GM21526 (cell line): ENCODE results near the gene PPFIBP2.
A peak's percentile ranks its signal among the peaks of the same experiment; 100 is the strongest.

ENCODE experiments used
- ATAC-seq: cut with Tn5 transposase; IDR thresholded peaks from one replicate; pipeline ENCODE4 v1.9.1; 2021; ENCODE audit warnings: moderate library complexity; ENCODE audit not compliant: unreplicated experiment, low FRiP score

PPFIBP2 gene

DNA sequence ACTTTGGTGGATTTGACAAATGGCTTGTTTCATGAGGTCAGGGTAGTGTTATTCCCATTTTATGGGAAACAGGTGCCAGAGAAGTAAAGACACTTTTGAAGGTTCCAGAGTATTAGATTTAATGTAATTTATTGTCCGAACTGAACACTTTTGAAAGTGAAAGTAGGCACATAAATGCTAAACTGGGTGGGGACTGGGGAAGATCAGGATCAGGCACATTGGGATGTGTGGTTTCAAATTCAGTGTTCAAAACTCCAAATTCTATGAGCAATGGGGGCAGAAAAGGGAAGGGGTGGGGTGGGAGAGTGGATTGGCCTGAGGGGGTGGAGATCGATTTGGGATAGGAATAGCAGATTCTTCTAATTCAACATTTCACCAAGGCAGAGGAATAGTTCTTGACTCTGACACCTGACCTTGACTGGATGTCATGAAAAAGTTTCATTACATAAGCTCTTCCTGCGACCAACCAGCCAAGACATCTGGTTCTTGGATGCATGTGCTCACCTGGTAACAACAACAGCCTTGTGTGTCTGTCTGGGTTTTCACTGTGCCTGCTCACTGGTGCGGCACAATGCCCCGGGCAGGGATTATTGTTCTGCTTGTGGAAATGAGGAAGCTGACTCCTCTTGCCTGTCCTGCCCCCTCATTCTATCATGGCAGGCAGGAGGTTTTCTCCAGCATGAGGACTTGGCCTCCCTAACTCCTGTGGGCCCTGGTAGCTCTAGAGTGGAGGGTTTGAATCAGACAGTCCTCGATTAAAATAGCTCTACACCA is 10.8 kb downstream of the PPFIBP2 start:
- no peak for ATAC-seq

- no peak for ATAC-seq
Observed at GRCh38 chr11:7525424-7525823, 11.6 kb downstream of the PPFIBP2 start.

GRCh38 chr11:7527029-7527428 is 13.2 kb downstream of the PPFIBP2 start:
- ATAC-seq, result peak; percentile 39

DNA sequence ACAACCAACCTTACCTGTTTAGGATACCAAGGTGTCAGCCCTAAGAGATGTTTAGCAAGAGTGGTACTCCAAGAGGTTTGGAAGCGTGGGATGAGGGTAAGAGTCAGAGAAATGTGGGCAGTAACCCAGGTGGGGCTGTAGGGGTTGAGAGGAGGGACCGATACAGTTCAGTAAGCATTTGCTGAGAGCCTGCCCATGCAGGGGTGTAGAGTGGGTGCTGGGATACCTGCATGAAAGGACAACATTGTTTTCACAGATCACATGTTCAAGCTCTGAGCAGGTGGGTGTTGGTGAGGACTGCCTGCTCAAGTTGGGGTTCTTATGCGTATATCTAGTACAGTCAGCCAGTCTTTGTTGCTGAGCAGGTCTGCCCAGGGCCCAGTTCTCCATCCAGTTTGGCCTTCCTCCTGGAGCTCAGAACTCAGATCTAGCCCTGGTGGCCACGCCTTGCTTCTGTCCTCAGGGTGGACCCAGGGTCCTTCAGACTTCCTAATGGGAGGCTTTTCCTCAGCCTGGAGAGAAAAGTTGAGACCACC is 14.8 kb downstream of the PPFIBP2 start:
- ATAC-seq, result no peak

- ATAC-seq, result no peak
Observed at GRCh38 chr11:7530013-7530640, 16.3 kb downstream of the PPFIBP2 start.

GRCh38 chr11:7531011-7531410 is 17.2 kb downstream of the PPFIBP2 start:
- no peak for ATAC-seq

DNA sequence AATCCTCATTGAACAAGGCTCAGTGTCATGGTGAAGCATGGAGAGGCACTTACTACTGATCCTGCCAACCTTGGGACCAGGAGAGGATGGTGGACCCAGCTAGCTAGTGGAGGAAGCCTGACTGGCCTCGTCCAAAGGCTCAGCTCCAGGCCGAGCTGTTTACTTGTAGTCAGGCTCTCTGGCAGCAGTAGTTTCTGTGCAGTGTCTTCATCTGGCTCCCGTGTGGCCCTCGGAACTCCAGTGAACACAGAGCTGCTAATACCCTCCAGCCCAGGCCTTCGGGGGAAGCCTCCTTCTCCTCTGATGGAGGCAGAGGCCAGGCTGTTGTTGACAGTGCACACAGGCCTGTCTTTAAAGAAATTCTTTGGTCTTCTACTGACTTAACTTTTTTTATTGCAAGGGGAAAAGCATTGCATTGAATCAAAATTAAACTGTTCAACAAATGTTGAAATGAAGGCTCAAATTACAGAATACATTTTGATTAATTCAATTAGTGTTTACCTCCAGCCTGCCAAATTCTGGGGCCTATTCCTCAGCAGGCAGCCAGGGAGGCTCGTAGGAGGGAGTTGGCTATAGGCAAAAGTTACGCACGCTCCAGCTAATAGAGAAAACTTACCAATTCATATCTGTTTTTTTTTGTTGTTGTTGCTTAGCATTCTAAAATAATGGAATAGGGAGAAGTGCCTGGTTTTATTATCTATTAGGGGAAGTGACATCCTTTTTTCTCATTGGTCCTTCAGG is 18.8 kb downstream of the PPFIBP2 start:
- ATAC-seq, result no peak

DNA sequence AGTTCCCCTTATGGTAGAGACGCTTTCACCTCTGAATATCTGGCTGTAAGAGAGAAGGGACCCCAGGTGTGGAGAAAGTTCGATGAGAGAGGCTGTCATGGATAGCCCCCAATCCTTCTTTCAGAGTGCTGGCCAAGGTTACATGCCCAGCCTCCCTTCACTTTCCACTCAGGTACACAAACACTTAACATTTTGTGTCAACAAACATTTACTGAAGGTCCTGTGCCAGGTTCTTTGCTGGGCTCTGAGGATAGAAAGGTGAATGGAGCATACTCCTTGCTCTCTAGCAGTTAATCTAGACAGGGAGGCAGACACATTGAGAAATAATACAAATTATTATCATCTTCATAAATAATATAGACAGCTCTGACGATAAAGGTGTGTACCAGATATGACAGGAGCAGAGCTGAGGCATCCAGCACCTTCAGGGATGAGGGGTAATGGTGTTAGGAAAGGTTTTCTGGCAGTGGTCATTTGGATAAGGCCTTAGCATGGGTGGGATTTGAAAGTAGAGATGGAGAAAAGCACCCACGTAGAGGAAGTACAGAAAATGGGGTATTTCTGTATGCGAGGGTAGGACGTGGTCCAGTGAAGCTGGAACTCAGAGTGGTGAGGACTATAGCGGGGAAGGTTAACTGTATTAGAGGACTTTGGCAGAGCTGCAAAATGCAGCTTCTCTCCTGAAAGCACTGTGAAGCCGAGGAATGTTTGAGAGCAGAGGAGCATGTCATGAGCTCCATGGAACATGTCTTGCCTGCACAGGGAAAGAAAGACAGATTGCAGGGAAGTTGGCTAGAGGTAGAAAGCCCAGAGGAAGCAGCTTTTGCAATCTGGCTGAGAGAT is 19.6 kb downstream of the PPFIBP2 start:
- peak; percentile 30 for ATAC-seq

GRCh38 chr11:7534042-7534378 is 20.2 kb downstream of the PPFIBP2 start:
- peak; percentile 54 for ATAC-seq

GRCh38 chr11:7536100-7536499 is 22.3 kb downstream of the PPFIBP2 start:
- no peak for ATAC-seq

DNA sequence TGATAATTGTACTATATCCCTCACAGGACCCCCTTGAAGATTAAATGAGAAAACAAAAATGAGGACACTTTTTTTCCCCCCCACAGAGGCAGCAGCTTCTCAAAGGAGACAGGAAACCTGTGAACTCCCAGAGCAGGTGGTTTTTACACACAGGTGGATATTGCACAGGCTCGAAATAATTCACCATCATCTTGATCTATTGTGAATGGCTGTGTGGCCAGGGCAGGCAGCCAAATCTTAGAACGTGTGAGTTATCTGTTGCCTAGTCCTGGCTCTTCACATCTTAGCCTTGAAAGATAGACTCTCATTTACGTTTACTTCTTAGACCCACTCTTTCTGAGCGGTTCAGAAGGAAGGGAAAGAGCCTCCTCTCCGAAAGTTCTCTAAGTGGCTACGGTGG is 23.5 kb downstream of the PPFIBP2 start:
- ATAC-seq, result no peak

- ATAC-seq, result no peak
Observed at GRCh38 chr11:7538031-7538430, 24.2 kb downstream of the PPFIBP2 start.

- no peak for ATAC-seq
Observed at GRCh38 chr11:7538466-7539454, 25.0 kb downstream of the PPFIBP2 start.

DNA sequence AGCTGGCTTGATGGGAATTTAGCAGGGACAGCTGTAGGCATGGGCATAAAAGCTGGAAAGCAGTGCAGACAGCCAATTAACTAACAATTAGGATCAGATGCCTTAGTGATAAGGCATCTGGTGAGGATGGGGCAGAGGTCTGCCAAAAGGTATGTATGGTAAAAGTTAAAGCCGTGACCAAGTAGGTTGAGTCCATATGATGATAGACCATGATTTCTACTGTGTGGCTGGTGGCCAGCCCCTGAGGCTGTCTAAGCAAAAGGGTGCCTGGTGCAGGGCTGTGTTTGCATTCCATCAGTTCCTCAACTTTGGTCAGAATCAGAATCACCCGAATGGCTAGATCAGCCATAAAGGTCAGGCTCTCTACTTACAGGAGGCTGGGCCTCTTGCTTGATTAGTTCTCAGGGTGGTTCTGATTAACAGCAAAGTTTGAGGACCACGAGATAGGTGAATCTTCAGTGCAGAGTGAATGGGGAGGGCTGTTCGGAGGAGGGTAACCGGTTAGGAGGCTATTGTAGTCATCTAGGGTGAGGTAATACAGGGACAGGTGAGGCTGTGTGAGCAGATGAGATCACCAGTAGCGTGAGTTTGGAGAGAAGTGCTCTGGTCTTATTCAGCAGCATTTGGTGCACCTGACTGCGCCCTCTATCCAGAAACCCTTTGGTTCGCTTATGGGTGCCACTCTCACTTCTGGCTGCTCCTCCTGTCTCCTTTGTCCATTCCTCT is 27.2 kb downstream of the PPFIBP2 start:
- ATAC-seq, result no peak

DNA sequence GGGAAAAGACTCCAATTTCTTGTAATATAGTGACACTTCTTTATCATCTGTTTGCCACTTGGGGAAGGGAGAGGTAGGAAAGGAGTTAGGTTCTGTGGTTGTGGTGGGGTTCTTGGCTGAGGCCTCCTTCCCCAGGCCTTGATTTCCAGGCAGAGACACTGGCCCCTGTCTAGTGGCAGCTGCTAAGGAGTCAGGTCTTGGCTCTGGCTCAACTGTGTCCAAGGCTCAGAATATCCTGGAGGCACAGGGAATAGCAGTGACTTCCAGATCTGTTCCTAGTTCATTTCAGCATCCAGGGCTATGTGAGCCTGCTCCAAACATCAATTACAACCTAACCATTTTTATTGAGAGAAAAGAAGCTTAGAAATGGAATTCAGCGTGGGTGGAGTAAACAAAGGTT is 29.5 kb downstream of the PPFIBP2 start:
- no peak for ATAC-seq

GRCh38 chr11:7544021-7544420 is 30.2 kb downstream of the PPFIBP2 start:
- ATAC-seq, result no peak

- no peak for ATAC-seq
Observed at GRCh38 chr11:7545611-7546010, 31.8 kb downstream of the PPFIBP2 start.

DNA sequence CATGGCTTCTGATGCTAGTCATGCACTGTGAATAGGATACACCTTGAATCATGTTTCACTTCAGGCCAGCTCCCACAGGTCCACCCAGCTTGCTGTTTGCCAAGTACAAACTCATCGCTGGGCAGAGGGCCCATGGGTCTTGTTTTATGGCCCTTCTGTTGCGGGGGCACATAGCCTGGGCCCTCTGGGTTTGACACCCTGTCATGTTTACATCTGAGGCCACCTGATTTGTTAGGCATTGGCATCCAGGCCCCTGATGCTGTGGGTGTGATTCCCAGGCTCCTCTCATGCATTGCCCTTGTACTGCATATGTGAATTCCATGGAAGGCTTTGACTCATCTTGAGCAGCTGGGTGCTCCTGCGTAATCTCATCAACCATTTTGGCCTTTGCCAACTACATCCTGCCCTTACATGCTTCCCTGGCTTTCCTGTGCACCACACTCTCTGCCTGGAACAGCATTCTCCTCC is 32.6 kb downstream of the PPFIBP2 start:
- no peak for ATAC-seq

DNA sequence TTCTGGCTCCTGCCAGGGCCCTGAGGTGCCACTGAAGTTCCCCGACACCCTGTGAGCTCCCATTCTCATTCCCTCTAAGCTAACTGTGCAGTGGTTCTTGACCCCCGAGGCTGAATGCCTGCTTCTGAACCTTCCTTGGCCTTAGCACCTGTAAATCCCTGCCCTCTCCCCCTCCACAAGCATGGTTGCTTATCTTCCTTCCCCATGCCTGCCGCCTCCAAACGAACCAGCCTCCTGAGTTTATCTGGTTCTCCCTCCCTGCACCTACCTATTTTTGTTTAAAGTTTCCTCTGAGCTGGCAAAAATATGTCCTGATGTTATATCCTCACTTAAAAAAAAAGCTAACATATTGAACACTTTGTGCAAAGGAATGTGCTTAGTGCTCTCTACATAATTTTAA is 33.9 kb downstream of the PPFIBP2 start:
- no peak for ATAC-seq
